ENCODE data around the gene FBXO27. TPM values are rescaled to one million over a fixed set of nuclear protein-coding genes. Genes with fewer than 3 reads are reported as not detected.
A peak's percentile ranks its signal among the peaks of the same experiment; 100 is the strongest.

FBXO27 gene
- total RNA-seq (10 to 100 TPM in 7 of 9 donors, 1 to 10 TPM in 2; 4.2 to 38.3 (median 23.2) TPM), polyA plus RNA-seq (1 to 10 TPM; 4.0 to 8.6 TPM)
- long read RNA-seq, donor 1, partial matches to known transcripts: 9 of 24 reads
- long read RNA-seq, donor 1, other reads (novel, unspliced or antisense): 13 of 24 reads
- long read RNA-seq, donor 2, partial matches to known transcripts: 41 of 66 reads
- long read RNA-seq, donor 2, other reads (novel, unspliced or antisense): 24 of 66 reads
- long read RNA-seq, donor 3, partial matches to known transcripts: 17 of 30 reads
- long read RNA-seq, donor 3, other reads (novel, unspliced or antisense): 12 of 30 reads

- intact Hi-C loops (cut with DNase I): no loop called here
- peak within 1 kb of the TSS; percentile 49 to 92 (median 68) for H3K4me3 ChIP-seq
- H3K36me3 ChIP-seq: peaks cover 0 to 9% (median 0%) of the 10 kb centered on the region in 9 donors
- DNase-seq (peak; percentile 27 to 61 (median 48)), ATAC-seq (peak in 3 of 4 donors; percentile 47 to 74 (median 62))
- peak in 1 of 2 donors; percentile 7 for TF ChIP-seq POLR2A (IDR thresholded peaks at IDR 0.05)
- TF ChIP-seq, protein P1, sequence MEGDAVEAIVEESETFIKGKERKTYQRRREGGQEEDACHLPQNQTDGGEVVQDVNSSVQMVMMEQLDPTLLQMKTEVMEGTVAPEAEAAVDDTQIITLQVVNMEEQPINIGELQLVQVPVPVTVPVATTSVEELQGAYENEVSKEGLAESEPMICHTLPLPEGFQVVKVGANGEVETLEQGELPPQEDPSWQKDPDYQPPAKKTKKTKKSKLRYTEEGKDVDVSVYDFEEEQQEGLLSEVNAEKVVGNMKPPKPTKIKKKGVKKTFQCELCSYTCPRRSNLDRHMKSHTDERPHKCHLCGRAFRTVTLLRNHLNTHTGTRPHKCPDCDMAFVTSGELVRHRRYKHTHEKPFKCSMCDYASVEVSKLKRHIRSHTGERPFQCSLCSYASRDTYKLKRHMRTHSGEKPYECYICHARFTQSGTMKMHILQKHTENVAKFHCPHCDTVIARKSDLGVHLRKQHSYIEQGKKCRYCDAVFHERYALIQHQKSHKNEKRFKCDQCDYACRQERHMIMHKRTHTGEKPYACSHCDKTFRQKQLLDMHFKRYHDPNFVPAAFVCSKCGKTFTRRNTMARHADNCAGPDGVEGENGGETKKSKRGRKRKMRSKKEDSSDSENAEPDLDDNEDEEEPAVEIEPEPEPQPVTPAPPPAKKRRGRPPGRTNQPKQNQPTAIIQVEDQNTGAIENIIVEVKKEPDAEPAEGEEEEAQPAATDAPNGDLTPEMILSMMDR (IDR thresholded peaks at IDR 0.05): no peak
- H3K4me1 ChIP-seq: peaks cover 0 to 22% (median 2%) of the 10 kb centered on the region in 12 donors
- peaks cover 0 to 34% (median 0%) of the 10 kb centered on the region in 9 donors for H3K27me3 ChIP-seq
- 5 to 6% (median 5%) methylated on average over 35 to 66 of the region's 66 CpGs for WGBS, 4 donors
- peak within 1 kb of the TSS in 11 of 12 donors; percentile 27 to 84 (median 70) for H3K27ac ChIP-seq
- no peaks in the 10 kb centered on the region for H3K9me3 ChIP-seq
Observed at GRCh38 chr19:39032063-39032918, at the start of gene FBXO27. Gene FBXO27, minus strand, starts transcription at chr19:39032549. Its CDS starts 322 bp downstream, at chr19:39032227.

DNA sequence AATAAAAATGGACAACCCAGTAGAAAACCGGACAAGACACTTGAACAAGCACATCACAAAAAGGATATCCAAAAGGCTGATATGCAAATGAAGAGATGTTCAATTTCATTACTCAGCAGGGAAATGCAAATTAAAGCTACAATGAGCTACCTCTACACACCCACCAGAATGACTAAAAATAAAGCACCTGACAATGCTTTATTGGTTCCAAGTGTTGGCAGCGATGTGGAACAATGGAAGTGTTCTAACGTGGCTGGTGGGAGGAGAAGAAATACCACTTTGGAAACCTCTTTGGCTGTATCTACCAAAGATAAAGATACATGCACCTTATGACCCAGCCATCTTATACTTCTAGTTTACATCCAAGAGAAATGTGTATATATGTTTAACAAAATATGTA, 48.1 kb upstream of the FBXO27 start:
- ATAC-seq (no peak), DNase-seq (no peak)
- H3K4me1 ChIP-seq: peaks cover 0 to 15% (median 2%) of the 10 kb centered on the region in 12 donors
- H3K9me3 ChIP-seq: no peaks in the 10 kb centered on the region
- no peak overlapping the region for H3K4me3 ChIP-seq
- H3K27me3 ChIP-seq: peaks cover 10 to 94% (median 61%) of the 10 kb centered on the region in 9 donors
- H3K36me3 ChIP-seq: no peaks in the 10 kb centered on the region
- TF ChIP-seq, protein P1 (IDR thresholded peaks at IDR 0.05): no peak
- no peak for TF ChIP-seq POLR2A (IDR thresholded peaks at IDR 0.05)
- intact Hi-C loops (cut with DNase I): no loop called here
- no peak overlapping the region for H3K27ac ChIP-seq
- 45 to 57% (median 53%) methylated on average over 3 of the region's 3 CpGs for WGBS, 4 donors

GRCh38 chr19:39078436-39079200, 46.3 kb upstream of the FBXO27 start:
- H3K4me3 ChIP-seq: no peak overlapping the region
- H3K4me1 ChIP-seq: peaks cover 0 to 10% (median 0%) of the 10 kb centered on the region in 12 donors
- H3K27ac ChIP-seq: no peak overlapping the region
- no peak for ATAC-seq
- H3K36me3 ChIP-seq: no peaks in the 10 kb centered on the region
- no peak for DNase-seq
- intact Hi-C loops (cut with DNase I): no loop called here
- 57 to 68% (median 62%) methylated on average over 7 of the region's 7 CpGs for WGBS, 4 donors
- TF ChIP-seq, protein P1 (IDR thresholded peaks at IDR 0.05): no peak
- TF ChIP-seq POLR2A (IDR thresholded peaks at IDR 0.05): no peak
- H3K27me3 ChIP-seq: peaks cover 7 to 84% (median 42%) of the 10 kb centered on the region in 9 donors
- H3K9me3 ChIP-seq: no peaks in the 10 kb centered on the region
